Transverse colon (tissue), 3 donors: ENCODE results near the gene CCL15.

Experiments
- POLR2A ChIP-seq: fragments of 450-650 bp; IDR thresholded peaks from one replicate; pipeline ENCODE4 v1.6.1; 2016; ENCODE audit warnings: antibody characterized with exemption, mild to moderate bottlenecking, moderate library complexity
- TF ChIP-seq, protein P1 (sequence below), 5 experiments: fragments of 200-600 bp in 3 of 5; fragments of 450-650 bp in 2 of 5; sonication (generic) in 3 of 5; IDR thresholded peaks; 1 replicate in 2 of 5; 2 replicates in 3 of 5; pipeline ENCODE4 v1.5.1; 2016 to 2017; ENCODE audit warnings: antibody characterized with exemption in 5 of 5, inconsistent platforms in 3 of 5, mild to moderate bottlenecking in 2 of 5, moderate library complexity in 1 of 5

GRCh38 chr17:36004594-36005108 is 3.3 kb upstream of the CCL15 start:
- TF ChIP-seq POLR2A: no peak
- TF ChIP-seq, protein P1, sequence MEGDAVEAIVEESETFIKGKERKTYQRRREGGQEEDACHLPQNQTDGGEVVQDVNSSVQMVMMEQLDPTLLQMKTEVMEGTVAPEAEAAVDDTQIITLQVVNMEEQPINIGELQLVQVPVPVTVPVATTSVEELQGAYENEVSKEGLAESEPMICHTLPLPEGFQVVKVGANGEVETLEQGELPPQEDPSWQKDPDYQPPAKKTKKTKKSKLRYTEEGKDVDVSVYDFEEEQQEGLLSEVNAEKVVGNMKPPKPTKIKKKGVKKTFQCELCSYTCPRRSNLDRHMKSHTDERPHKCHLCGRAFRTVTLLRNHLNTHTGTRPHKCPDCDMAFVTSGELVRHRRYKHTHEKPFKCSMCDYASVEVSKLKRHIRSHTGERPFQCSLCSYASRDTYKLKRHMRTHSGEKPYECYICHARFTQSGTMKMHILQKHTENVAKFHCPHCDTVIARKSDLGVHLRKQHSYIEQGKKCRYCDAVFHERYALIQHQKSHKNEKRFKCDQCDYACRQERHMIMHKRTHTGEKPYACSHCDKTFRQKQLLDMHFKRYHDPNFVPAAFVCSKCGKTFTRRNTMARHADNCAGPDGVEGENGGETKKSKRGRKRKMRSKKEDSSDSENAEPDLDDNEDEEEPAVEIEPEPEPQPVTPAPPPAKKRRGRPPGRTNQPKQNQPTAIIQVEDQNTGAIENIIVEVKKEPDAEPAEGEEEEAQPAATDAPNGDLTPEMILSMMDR (IDR thresholded peaks at IDR 0.05): no peak
